KOPT-K1 (cell line): Measurements from ENCODE around the gene CASR.

Experiments used
- H3K27ac ChIP-seq: fragments of 200-600 bp; sonication (generic); 2 replicates; pipeline ENCODE4 v1.5.1; 2016; ENCODE audit warnings: antibody characterized with exemption, mild to moderate bottlenecking, low read depth, low read length; ENCODE audit not compliant: poor library complexity, severe bottlenecking
- H3K36me3 ChIP-seq: fragments of 200-600 bp; sonication (generic); 2 replicates; pipeline ENCODE4 v1.5.1; 2017; ENCODE audit warnings: antibody characterized with exemption, mild to moderate bottlenecking, low read length, moderate library complexity; ENCODE audit not compliant: insufficient read depth
- H3K9me3 ChIP-seq: fragments of 200-600 bp; sonication (generic); 2 replicates; pipeline ENCODE4 v1.5.1; 2017; ENCODE audit warnings: antibody characterized with exemption, low read length, mild to moderate bottlenecking; ENCODE audit not compliant: insufficient read depth, poor library complexity, severe bottlenecking

CASR gene

DNA sequence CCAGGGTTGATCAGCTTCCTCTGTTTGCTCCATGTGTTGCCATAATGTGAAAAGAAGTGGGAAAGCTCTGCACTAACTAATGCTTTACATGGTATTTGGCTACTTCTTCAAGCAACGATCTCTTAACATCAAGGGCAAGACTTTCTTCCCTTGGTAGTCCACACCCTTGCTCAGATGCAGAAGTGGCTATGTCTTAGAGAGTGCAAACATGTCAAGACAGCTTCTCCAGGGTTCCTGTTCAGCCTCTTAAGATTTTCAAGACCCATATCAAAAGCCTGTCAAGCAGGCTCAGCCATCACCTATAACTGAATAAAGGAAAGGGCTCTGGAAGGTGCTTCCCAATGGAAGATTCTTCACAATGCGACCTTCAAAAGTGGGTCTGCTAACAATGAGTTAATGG is 76.7 kb downstream of the CASR start:
- H3K27ac ChIP-seq = no peak overlapping the region
- H3K36me3 ChIP-seq = no peaks in the 10 kb centered on the region
- no peaks in the 10 kb centered on the region for H3K9me3 ChIP-seq

GRCh38 chr3:122263058-122263457 is 79.6 kb downstream of the CASR start:
- H3K36me3 ChIP-seq = no peaks in the 10 kb centered on the region
- no peak overlapping the region for H3K27ac ChIP-seq
- H3K9me3 ChIP-seq = no peaks in the 10 kb centered on the region

DNA sequence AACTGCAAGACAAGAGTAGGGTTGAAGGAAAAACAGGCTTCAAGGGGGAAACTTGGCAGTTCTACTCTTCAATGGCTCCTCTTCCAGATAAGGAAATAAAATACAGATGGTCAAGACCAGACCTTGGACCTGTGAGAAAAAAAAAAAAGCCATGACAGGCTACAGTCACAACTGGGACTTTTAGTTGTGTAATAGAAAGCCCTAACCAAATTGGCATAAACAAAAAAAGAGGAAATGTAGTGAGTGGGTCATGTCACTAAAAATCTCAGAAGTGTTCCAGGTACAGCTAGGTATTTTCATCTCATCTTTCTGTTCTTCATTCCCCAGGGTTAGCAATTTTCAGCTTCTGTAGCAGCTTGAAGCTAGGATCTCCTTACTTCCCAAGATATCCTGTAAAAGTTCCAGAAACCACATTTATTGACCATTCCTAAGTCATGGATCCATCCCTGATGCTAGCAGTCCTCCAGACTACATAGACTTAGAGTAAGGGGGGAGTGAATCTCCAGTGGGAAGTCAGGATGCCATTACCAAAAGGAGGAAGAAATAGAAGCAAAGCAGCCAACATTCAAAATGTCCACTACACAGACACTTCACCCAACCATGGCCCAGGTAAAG is 80.6 kb downstream of the CASR start:
- no peaks in the 10 kb centered on the region for H3K36me3 ChIP-seq
- H3K27ac ChIP-seq = no peak overlapping the region
- H3K9me3 ChIP-seq = no peaks in the 10 kb centered on the region

DNA sequence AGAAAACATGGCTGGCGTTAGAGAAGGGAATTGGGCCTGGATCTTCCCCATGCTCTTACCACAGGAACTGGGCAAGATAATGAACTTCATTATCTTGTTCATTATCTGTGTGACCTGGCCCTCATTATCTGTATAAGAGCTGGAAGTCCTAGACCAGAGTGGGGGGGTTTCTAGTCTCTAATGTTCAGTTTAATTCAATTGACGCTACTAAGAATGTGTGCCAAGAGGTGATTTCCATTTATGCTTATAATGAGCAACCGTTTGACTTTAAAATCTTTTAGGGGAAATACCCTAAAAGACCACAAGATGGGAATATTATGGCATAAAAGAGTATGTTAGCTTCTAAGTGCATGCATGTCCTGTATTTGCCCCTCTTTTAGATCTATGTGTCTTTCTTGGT is 82.5 kb downstream of the CASR start:
- no peaks in the 10 kb centered on the region for H3K36me3 ChIP-seq
- no peak overlapping the region for H3K27ac ChIP-seq
- peaks cover 2% of the 10 kb centered on the region for H3K9me3 ChIP-seq

GRCh38 chr3:122268257-122269024 is 85.0 kb downstream of the CASR start:
- Histone ChIP-seq H3K9me3 (peaks cover 7% of the 10 kb centered on the region), H3K36me3 (no peaks in the 10 kb centered on the region), H3K27ac (no peak overlapping the region)

GRCh38 chr3:122269045-122269444 is 85.6 kb downstream of the CASR start:
- Histone ChIP-seq H3K36me3 (no peaks in the 10 kb centered on the region), H3K27ac (no peak overlapping the region), H3K9me3 (peaks cover 7% of the 10 kb centered on the region)

DNA sequence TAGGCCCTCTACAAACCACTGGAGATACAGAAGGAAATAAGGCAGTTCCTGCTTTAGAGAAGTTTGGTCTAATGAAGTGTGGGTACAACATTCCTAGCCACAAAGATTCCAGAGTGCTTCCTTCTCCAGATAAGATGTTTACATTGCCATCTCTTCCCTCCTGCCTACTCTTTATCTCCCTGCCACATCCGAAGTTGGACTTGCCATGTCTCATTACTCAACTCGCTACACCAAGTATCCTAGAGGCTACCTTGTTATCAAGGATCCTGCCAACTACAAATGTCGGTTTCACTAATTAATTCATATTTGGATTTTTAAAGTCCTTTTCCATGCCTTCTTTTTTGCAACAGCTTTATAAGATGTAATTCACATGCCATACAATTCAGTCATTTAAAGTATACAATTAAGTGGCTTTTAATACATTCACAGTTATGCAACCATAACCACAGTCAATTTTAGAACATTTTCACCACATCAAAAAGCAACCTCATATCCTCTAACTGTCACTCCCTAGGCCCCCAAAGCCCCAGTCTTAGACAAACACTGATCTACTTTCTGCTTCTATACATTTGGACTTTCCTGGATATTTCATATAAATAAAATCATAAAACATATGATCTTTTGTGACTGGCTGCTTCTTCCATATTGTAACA is 87.9 kb downstream of the CASR start:
- H3K27ac ChIP-seq = no peak overlapping the region
- H3K36me3 ChIP-seq = no peaks in the 10 kb centered on the region
- H3K9me3 ChIP-seq = peaks cover 7% of the 10 kb centered on the region

- Histone ChIP-seq H3K36me3 (no peaks in the 10 kb centered on the region), H3K27ac (no peak overlapping the region), H3K9me3 (peaks cover 7% of the 10 kb centered on the region)
These were observed 89.4 kb downstream of the CASR start for GRCh38 chr3:122272879-122273278.

GRCh38 chr3:122273498-122273897 is 90.0 kb downstream of the CASR start:
- Histone ChIP-seq H3K27ac (no peak overlapping the region), H3K9me3 (peaks cover 7% of the 10 kb centered on the region), H3K36me3 (no peaks in the 10 kb centered on the region)

- Histone ChIP-seq H3K36me3 (no peaks in the 10 kb centered on the region), H3K27ac (no peak overlapping the region)
These were observed 98.4 kb downstream of the CASR start for GRCh38 chr3:122281891-122282290.

DNA sequence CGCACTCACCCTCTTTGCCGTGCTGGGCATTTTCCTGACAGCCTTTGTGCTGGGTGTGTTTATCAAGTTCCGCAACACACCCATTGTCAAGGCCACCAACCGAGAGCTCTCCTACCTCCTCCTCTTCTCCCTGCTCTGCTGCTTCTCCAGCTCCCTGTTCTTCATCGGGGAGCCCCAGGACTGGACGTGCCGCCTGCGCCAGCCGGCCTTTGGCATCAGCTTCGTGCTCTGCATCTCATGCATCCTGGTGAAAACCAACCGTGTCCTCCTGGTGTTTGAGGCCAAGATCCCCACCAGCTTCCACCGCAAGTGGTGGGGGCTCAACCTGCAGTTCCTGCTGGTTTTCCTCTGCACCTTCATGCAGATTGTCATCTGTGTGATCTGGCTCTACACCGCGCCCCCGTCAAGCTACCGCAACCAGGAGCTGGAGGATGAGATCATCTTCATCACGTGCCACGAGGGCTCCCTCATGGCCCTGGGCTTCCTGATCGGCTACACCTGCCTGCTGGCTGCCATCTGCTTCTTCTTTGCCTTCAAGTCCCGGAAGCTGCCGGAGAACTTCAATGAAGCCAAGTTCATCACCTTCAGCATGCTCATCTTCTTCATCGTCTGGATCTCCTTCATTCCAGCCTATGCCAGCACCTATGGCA is 100.5 kb downstream of the CASR start:
- Histone ChIP-seq H3K27ac (no peak overlapping the region), H3K36me3 (no peaks in the 10 kb centered on the region), H3K9me3 (no peaks in the 10 kb centered on the region)

More at GRCh38 chr3:122281891-122282290, 98.4 kb downstream of the CASR start:
- H3K9me3 ChIP-seq = no peaks in the 10 kb centered on the region

GRCh38 chr3:122284486-122284885 is 101.0 kb downstream of the CASR start:
- Histone ChIP-seq H3K27ac (no peak overlapping the region), H3K9me3 (no peaks in the 10 kb centered on the region), H3K36me3 (no peaks in the 10 kb centered on the region)

GRCh38 chr3:122294359-122294758 is 110.9 kb downstream of the CASR start:
- H3K9me3 ChIP-seq = no peaks in the 10 kb centered on the region
- no peak overlapping the region for H3K27ac ChIP-seq
- H3K36me3 ChIP-seq = no peaks in the 10 kb centered on the region

- Histone ChIP-seq H3K36me3 (no peaks in the 10 kb centered on the region), H3K27ac (no peak overlapping the region)
These were observed 112.0 kb downstream of the CASR start for GRCh38 chr3:122295266-122296062.

More at GRCh38 chr3:122295266-122296062, 112.0 kb downstream of the CASR start:
- no peaks in the 10 kb centered on the region for H3K9me3 ChIP-seq
